Neural cell (in vitro differentiated cells): ENCODE results near the gene FAM228B.

Experiments
- EP300 ChIP-seq: fragments of 450-650 bp; conservative IDR thresholded peaks from 2 replicates; pipeline ENCODE4 v1.6.1; 2014; ENCODE audit warnings: antibody characterized with exemption, mild to moderate bottlenecking, moderate library complexity; ENCODE audit not compliant: poor library complexity, severe bottlenecking
- EZH2 ChIP-seq: fragments of 200-600, 300-800 bp; shearing (Covaris generic), sonication (generic); IDR thresholded peaks from 2 replicates; pipeline ENCODE4 v1.6.1; 2014; ENCODE audit warnings: antibody characterized with exemption, low read length, borderline replicate concordance, mild to moderate bottlenecking; ENCODE audit not compliant: insufficient read depth, poor library complexity, severe bottlenecking
- MXI1 ChIP-seq: fragments of 450-650 bp; conservative IDR thresholded peaks from 2 replicates; pipeline ENCODE4 v1.6.1; 2014; ENCODE audit warnings: antibody characterized with exemption, mild to moderate bottlenecking; ENCODE audit not compliant: poor library complexity, severe bottlenecking
- POLR2AphosphoS5 ChIP-seq: IDR thresholded peaks from 2 replicates; pipeline ENCODE4 v1.6.1; 2012
- RAD21 ChIP-seq: fragments of 450-650 bp; conservative IDR thresholded peaks from 2 replicates; pipeline ENCODE4 v1.6.1; 2014; ENCODE audit warnings: antibody characterized with exemption, mild to moderate bottlenecking, moderate library complexity
- SMC3 ChIP-seq: fragments of 450-650 bp; conservative IDR thresholded peaks from 2 replicates; pipeline ENCODE4 v1.6.1; 2014; ENCODE audit warnings: antibody characterized with exemption, mild to moderate bottlenecking, moderate library complexity; ENCODE audit not compliant: poor library complexity
- TF ChIP-seq, protein P1 (sequence below): fragments of 450-650 bp; IDR thresholded peaks from 2 replicates; pipeline ENCODE4 v1.5.1; 2014; ENCODE audit warnings: antibody characterized with exemption, mild to moderate bottlenecking, moderate library complexity; ENCODE audit not compliant: poor library complexity, severe bottlenecking
- TF ChIP-seq, protein P2 (sequence below): IDR thresholded peaks from 2 replicates; pipeline ENCODE4 v1.6.1; 2012; ENCODE audit warnings: borderline replicate concordance

DNA sequence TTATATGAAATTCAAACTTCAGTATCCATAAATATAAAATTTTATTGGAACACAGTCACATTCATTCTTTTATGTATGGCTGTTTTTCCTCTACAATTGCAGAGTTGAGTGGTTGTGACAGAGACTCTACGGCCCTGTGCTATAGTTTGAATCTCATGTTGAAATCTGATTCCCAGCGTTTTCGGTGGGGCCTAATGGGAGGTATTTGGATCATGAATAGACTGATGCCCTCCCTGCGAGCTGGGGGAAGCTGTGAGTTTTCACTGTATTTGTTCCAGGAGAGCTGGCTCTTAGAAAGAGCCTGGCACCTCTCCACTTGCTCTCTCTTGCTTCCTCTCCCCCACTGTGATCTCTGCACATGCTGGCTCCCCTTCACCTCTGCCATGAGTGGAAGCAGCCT, 1.8 kb upstream of the FAM228B start:
- TF ChIP-seq, protein P1, sequence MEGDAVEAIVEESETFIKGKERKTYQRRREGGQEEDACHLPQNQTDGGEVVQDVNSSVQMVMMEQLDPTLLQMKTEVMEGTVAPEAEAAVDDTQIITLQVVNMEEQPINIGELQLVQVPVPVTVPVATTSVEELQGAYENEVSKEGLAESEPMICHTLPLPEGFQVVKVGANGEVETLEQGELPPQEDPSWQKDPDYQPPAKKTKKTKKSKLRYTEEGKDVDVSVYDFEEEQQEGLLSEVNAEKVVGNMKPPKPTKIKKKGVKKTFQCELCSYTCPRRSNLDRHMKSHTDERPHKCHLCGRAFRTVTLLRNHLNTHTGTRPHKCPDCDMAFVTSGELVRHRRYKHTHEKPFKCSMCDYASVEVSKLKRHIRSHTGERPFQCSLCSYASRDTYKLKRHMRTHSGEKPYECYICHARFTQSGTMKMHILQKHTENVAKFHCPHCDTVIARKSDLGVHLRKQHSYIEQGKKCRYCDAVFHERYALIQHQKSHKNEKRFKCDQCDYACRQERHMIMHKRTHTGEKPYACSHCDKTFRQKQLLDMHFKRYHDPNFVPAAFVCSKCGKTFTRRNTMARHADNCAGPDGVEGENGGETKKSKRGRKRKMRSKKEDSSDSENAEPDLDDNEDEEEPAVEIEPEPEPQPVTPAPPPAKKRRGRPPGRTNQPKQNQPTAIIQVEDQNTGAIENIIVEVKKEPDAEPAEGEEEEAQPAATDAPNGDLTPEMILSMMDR, result no peak
- TF ChIP-seq EZH2 (no peak), EP300 (no peak), POLR2AphosphoS5 (no peak), RAD21 (no peak), SMC3 (no peak), MXI1 (no peak)
- TF ChIP-seq, protein P2, sequence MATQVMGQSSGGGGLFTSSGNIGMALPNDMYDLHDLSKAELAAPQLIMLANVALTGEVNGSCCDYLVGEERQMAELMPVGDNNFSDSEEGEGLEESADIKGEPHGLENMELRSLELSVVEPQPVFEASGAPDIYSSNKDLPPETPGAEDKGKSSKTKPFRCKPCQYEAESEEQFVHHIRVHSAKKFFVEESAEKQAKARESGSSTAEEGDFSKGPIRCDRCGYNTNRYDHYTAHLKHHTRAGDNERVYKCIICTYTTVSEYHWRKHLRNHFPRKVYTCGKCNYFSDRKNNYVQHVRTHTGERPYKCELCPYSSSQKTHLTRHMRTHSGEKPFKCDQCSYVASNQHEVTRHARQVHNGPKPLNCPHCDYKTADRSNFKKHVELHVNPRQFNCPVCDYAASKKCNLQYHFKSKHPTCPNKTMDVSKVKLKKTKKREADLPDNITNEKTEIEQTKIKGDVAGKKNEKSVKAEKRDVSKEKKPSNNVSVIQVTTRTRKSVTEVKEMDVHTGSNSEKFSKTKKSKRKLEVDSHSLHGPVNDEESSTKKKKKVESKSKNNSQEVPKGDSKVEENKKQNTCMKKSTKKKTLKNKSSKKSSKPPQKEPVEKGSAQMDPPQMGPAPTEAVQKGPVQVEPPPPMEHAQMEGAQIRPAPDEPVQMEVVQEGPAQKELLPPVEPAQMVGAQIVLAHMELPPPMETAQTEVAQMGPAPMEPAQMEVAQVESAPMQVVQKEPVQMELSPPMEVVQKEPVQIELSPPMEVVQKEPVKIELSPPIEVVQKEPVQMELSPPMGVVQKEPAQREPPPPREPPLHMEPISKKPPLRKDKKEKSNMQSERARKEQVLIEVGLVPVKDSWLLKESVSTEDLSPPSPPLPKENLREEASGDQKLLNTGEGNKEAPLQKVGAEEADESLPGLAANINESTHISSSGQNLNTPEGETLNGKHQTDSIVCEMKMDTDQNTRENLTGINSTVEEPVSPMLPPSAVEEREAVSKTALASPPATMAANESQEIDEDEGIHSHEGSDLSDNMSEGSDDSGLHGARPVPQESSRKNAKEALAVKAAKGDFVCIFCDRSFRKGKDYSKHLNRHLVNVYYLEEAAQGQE, result no peak
